K562 (cell line): Measurements from ENCODE around the gene ZBTB42. TPM values are rescaled to one million over a fixed set of nuclear protein-coding genes. Genes with fewer than 3 reads are reported as not detected.
A peak's percentile ranks its signal among the peaks of the same experiment; 100 is the strongest.

ENCODE experiments used
- ATAC-seq: fragments of 200-7000 bp; cut with Tn5 transposase; 3 replicates; pipeline ENCODE4 v1.9.1; 2020; ENCODE audit warnings: moderate library complexity
- BruUV-seq: library from RNA; stranded (reverse); fragments of 400-500 nt; replicated peaks from 2 replicates; lab custom pipeline; 2021; lab: Mats Ljungman, UMichigan
- CTCF ChIA-PET: fragments of 300-600 bp; formaldehyde crosslinking; extraction: SDS; loops from one replicate; lab custom pipeline; 2021; ENCODE audit warnings: low intra/inter-chr PET ratio; lab: Yijun Ruan, JAX
- POLR2A ChIA-PET: fragments of 300-600, 350-650 bp; sonication (Branson Sonifier 250); formaldehyde crosslinking; extraction: SDS; loops from one replicate; lab custom pipeline; 2021; ENCODE audit warnings: antibody characterized with exemption, inconsistent platforms; lab: Yijun Ruan, JAX
- DNase-seq, 4 experiments: peaks; one replicate each; pipeline versions ENCODE4 v3.0.0 to v3.0.0-alpha.2; 2011 to 2018; ENCODE audit warnings: low spot score in 3 of 4, mixed read lengths in 3 of 4; ENCODE audit errors: extremely low read depth in 1 of 4
- FAIRE-seq: peaks from 2 replicates; lab custom pipeline; 2011; peaks lifted over from hg19 to GRCh38; lab: Jason Lieb, UNC
- H2AFZ ChIP-seq: 2 replicates; pipeline ENCODE4 v1.6.0; 2011; ENCODE audit warnings: low read depth, low read length, control low read depth, inconsistent platforms
- H3K27ac ChIP-seq: fragments of 200-600 bp; 3 replicates; pipeline ENCODE4 v1.8.0; 2011; ENCODE audit warnings: low read depth, mild to moderate bottlenecking, control low read depth, inconsistent platforms, low read length, moderate library complexity, mixed read lengths; ENCODE audit errors: extremely low read depth
- H3K27me3 ChIP-seq, 2 experiments: fragments of 300-600 bp in 1 of 2; 2 replicates in 1 of 2; 3 replicates in 1 of 2; pipeline versions ENCODE4 v1.6.0 to v1.8.0; 2011; ENCODE audit warnings: inconsistent platforms in 2 of 2, low read length in 2 of 2, mild to moderate bottlenecking in 1 of 2, mixed read lengths in 1 of 2, moderate library complexity in 1 of 2; ENCODE audit not compliant: control insufficient read depth in 2 of 2, insufficient read depth in 2 of 2
- H3K36me3 ChIP-seq: fragments of 300-600 bp; 3 replicates; pipeline ENCODE4 v1.8.0; 2011; ENCODE audit warnings: mild to moderate bottlenecking, low read length, inconsistent platforms; ENCODE audit not compliant: control insufficient read depth, insufficient read depth
- H3K4me1 ChIP-seq, 2 experiments: fragments of 200-600 bp in 1 of 2; replicated peaks in 1 of 2; 2 replicates in 1 of 2; 3 replicates in 1 of 2; pipeline versions ENCODE4 v1.5.1 to v1.8.0; 2011; ENCODE audit warnings: inconsistent platforms in 2 of 2, low read length in 2 of 2, mild to moderate bottlenecking in 1 of 2, mixed read lengths in 1 of 2, moderate library complexity in 1 of 2; ENCODE audit not compliant: control insufficient read depth in 2 of 2, insufficient read depth in 2 of 2
- H3K4me2 ChIP-seq: 2 replicates; pipeline ENCODE4 v1.6.1; 2011; ENCODE audit warnings: low read length, control low read depth, inconsistent platforms, mixed read lengths; ENCODE audit not compliant: insufficient read depth
- H3K4me3 ChIP-seq: fragments of 200-600 bp; sonication (generic), shearing (Covaris generic); 2 replicates; pipeline ENCODE4 v1.5.1; 2016; ENCODE audit warnings: control low read depth, inconsistent platforms
- H3K79me2 ChIP-seq: fragments of 200-600 bp; 3 replicates; pipeline ENCODE4 v1.8.0; 2011; ENCODE audit warnings: low read length, inconsistent platforms; ENCODE audit not compliant: control insufficient read depth, insufficient read depth
- H3K9ac ChIP-seq, 2 experiments: 2 replicates each; pipeline versions ENCODE4 v1.6.0 to v1.6.1; 2011; ENCODE audit warnings: low read depth in 2 of 2, low read length in 2 of 2, control low read depth in 1 of 2, inconsistent platforms in 1 of 2, mild to moderate bottlenecking in 1 of 2, mixed read lengths in 1 of 2; ENCODE audit not compliant: insufficient read depth in 1 of 2
- H3K9me1 ChIP-seq: one replicate; pipeline ENCODE4 v1.6.0; 2011; ENCODE audit warnings: inconsistent platforms, mild to moderate bottlenecking, low read length, moderate library complexity; ENCODE audit not compliant: control insufficient read depth, insufficient read depth
- H3K9me3 ChIP-seq: replicated peaks from 2 replicates; pipeline ENCODE4 v1.5.1; 2011; ENCODE audit warnings: low read depth, low read length, inconsistent platforms; ENCODE audit not compliant: control insufficient read depth, insufficient read depth
- H4K20me1 ChIP-seq: replicated peaks from 2 replicates; pipeline ENCODE4 v1.6.1; 2011; ENCODE audit warnings: low read length, inconsistent platforms, mixed read lengths; ENCODE audit not compliant: control insufficient read depth, insufficient read depth
- AFF4 ChIP-seq: sonication (generic); formaldehyde crosslinking; IDR thresholded peaks from 2 replicates; pipeline ENCODE4 v1.8.0; 2023; ENCODE audit warnings: mild to moderate bottlenecking, missing genetic modification reagents
- ATF1 ChIP-seq, 2 experiments: fragments of 450-650 bp in 1 of 2; IDR thresholded peaks; 2 replicates each; pipeline ENCODE4 v1.6.1; 2016; ENCODE audit warnings: missing compliant biosample characterization in 1 of 2, missing genetic modification characterization in 1 of 2
- MAZ ChIP-seq, 2 experiments: fragments of 450-650 bp in 1 of 2; sonication (generic) in 1 of 2; formaldehyde crosslinking; IDR thresholded peaks in 1 of 2; conservative IDR thresholded peaks in 1 of 2; 2 replicates each; pipeline versions ENCODE4 v1.4.0 to v1.5.0; 2020; ENCODE audit warnings: mild to moderate bottlenecking in 1 of 2, missing genetic modification reagents in 1 of 2
- NR1H2 ChIP-seq: sonication (generic); formaldehyde crosslinking; IDR thresholded peaks from 2 replicates; pipeline ENCODE4 v1.4.0; 2020; ENCODE audit warnings: mild to moderate bottlenecking, missing genetic modification reagents
- NRF1 ChIP-seq, 2 experiments: fragments of 450-650 bp; IDR thresholded peaks in 1 of 2; conservative IDR thresholded peaks in 1 of 2; 2 replicates each; pipeline ENCODE4 v1.6.1; 2014; ENCODE audit warnings: mild to moderate bottlenecking in 2 of 2
- SMARCC2 ChIP-seq: fragments of 450-650 bp; IDR thresholded peaks from 2 replicates; pipeline ENCODE4 v1.6.1; 2017; ENCODE audit warnings: antibody characterized with exemption, moderate library complexity, mild to moderate bottlenecking, low read depth
- TRIM28 ChIP-seq: fragments of 450-650 bp; IDR thresholded peaks from 2 replicates; pipeline ENCODE4 v1.6.1; 2017
- ZBTB7A ChIP-seq: IDR thresholded peaks from 2 replicates; pipeline ENCODE4 v1.6.1; 2011; ENCODE audit warnings: low read depth, mild to moderate bottlenecking, low read length, moderate library complexity, borderline replicate concordance; ENCODE audit not compliant: control insufficient read depth
- ZNF133 ChIP-seq: fragments of 250-450 bp; sonication (Bioruptor Pico); IDR thresholded peaks from 2 replicates; pipeline ENCODE4 v1.4.0; 2020; ENCODE audit warnings: mild to moderate bottlenecking
- ZNF197 ChIP-seq: fragments of 200-800 bp; sonication (Bioruptor generic); IDR thresholded peaks from 2 replicates; pipeline ENCODE4 v1.6.1; 2016; ENCODE audit warnings: low read depth, missing genetic modification characterization, missing compliant biosample characterization
- ZNF212 ChIP-seq: fragments of 450-650 bp; formaldehyde crosslinking; IDR thresholded peaks from 2 replicates; pipeline ENCODE4 v1.4.0; 2020; ENCODE audit warnings: mild to moderate bottlenecking
- WGBS: fragments of 100-300 bp; shearing (Covaris generic); methylation state at CpG from one replicate; pipeline ENCODE4 v1.1.6; 2016; ENCODE audit warnings: low coverage, mixed read lengths; ENCODE audit not compliant: insufficient coverage; ENCODE audit errors: missing lambda C conversion rate; 5-methylcytosine and 5-hydroxymethylcytosine counted together
- in situ Hi-C: fragments of 300-500 bp; cut with MboI; formaldehyde crosslinking; loops from 4 replicates; pipeline ENCODE4 v1.15.0; 2018; ENCODE audit warnings: inconsistent platforms, mixed read lengths
- intact Hi-C: fragments of 100-400 bp; cut with micrococcal nuclease; formaldehyde crosslinking; loops from 2 replicates; pipeline ENCODE4 v1.14.2; 2022
- polyA plus RNA-seq, 8 experiments: library from polyadenylated mRNA; depleted of rRNA in 4 of 8; stranded (reverse) in 5 of 8; unstranded in 3 of 8; fragments of >200 nt; fragmentation: Nextera tagmentation in 2 of 8; fragmentation: Illumina TruSeq in 1 of 8; extraction: Ambion mirVana in 2 of 8; extraction: Trizol in 1 of 8; gene quantifications; 2 replicates each; pipeline versions ENCODE4 v1.2.1 to v1.2.3, GENCODE V29; 2011 to 2014; ENCODE audit warnings: inconsistent platforms in 1 of 8, missing spikeins in 1 of 8
- total RNA-seq, 7 experiments: library from RNA; depleted of rRNA in 6 of 7; stranded (reverse); fragments of >200 nt in 6 of 7; fragmentation: Illumina TruSeq in 2 of 7; extraction: Trizol in 2 of 7; gene quantifications; 2 replicates each; pipeline versions ENCODE4 v1.2.1 to v1.2.3, GENCODE V29; 2011 to 2021; ENCODE audit warnings: low replicate concordance in 1 of 7

ZBTB42 gene
- total and polyA plus RNA-seq, 9 of the 15 experiments (the other 6 are each of a cell fraction or from before 2014, with no cell fraction given): 0.03 to 8.5 (median 2.4) TPM

GRCh38 chr14:104826189-104826860 lies 25.4 kb downstream of the ZBTB42 start (continued):
- TF ChIP-seq MAZ (CRISPR knock-in tag; conservative IDR thresholded peaks at IDR 0.05 in 1 of 2, IDR thresholded peaks at IDR 0.05 in 1 of 2) (peak; percentile 70 to 84; a peak in 3 of 4 replicates), TRIM28 (no peak), NR1H2 (CRISPR knock-in tag) (no peak), NRF1 (conservative IDR thresholded peaks at IDR 0.05 in 1 of 2, IDR thresholded peaks at IDR 0.05 in 1 of 2) (peak in 1 of 2 experiments; percentile 13; a peak in 1 of 4 replicates), ZNF197 (CRISPR knock-in tag) (no peak)
- TF ChIP-seq, all 486 proteins: peak for 18

- peak overlapping the region; percentile 63; the same call in 1 of the 2 replicates for H3K4me2 ChIP-seq
- H2AFZ ChIP-seq: no peak overlapping the region
- intact Hi-C loops: loop anchor here (1.0 to 5.0 kb wide), 2 partner anchors 59 to 75 kb away; partner anchors contain the start of gene SIVA1
- no peaks in the 10 kb centered on the region for H3K79me2 ChIP-seq
- no peak for FAIRE-seq
- no peak for DNase-seq
- no peaks in the 10 kb centered on the region for H3K27me3 ChIP-seq
- ChIA-PET POLR2A (interaction anchor here (1.1 kb wide), 1 partner anchor 74 kb away, joined by 7 read pairs; the partner anchor contains the start of gene SIVA1), CTCF (interaction anchor here (0.7 to 1.8 kb wide), 2 partner anchors 58 to 478 kb away, joined by 3 to 13 read pairs; no protein-coding TSS in a partner anchor)
- ATAC-seq: no peak
- no peaks in the 10 kb centered on the region for H3K9me3 ChIP-seq
- BruUV-seq: no TSS peak
- TF ChIP-seq ZNF212 (CRISPR knock-in tag) (no peak), SMARCC2 (no peak), AFF4 (CRISPR knock-in tag) (no peak), ATF1 (CRISPR knock-in tag; IDR thresholded peaks at IDR 0.05) (no peak), ATF1 (tag; IDR thresholded peaks at IDR 0.05) (no peak), ZBTB7A (0 out of 2 replicates have a peak, but pooled peaks have one; percentile 11), ZNF133 (no peak)
- 0% methylated on average over 4 of the region's 27 CpGs for WGBS
- no peaks in the 10 kb centered on the region for H3K9me1 ChIP-seq
- in situ Hi-C loops: no loop called here
- no peaks in the 10 kb centered on the region for H3K36me3 ChIP-seq
- peak overlapping the region in 1 of 2 experiments; percentile 66; a peak in 2 of 4 replicates for H3K9ac ChIP-seq
- peaks cover 6 to 34% of the 10 kb centered on the region in 2 experiments; a peak in 3 of 5 replicates for H3K4me1 ChIP-seq
- H3K27ac ChIP-seq: no peak overlapping the region
- H3K4me3 ChIP-seq: peak overlapping the region; percentile 25; the same call in 1 of the 2 replicates
- no peaks in the 10 kb centered on the region; the same call in 1 of the 2 replicates for H4K20me1 ChIP-seq
Observed at GRCh38 chr14:104826861-104827176, 25.9 kb downstream of the ZBTB42 start.
